ENCODE results near the gene TNFSF9.
A peak's percentile ranks its signal among the peaks of the same experiment; 100 is the strongest.
"Not testable (repeated sequence)": the region's sequence is repeated elsewhere in the genome, so short reads cannot be mapped to it uniquely, and the experiment has no call there.

TNFSF9 gene

GRCh38 chr19:6573350-6573749 lies 42.5 kb downstream of the TNFSF9 start:
- no peak for DNase-seq

- DNase-seq = no peak
These were observed 46.1 kb downstream of the TNFSF9 start for GRCh38 chr19:6576869-6577475.

- DNase-seq = peak in 1 of 2 donors; percentile 1
These were observed 46.8 kb downstream of the TNFSF9 start for GRCh38 chr19:6577476-6578125.

GRCh38 chr19:6579450-6580178 lies 48.8 kb downstream of the TNFSF9 start:
- DNase-seq = no peak

GRCh38 chr19:6580313-6580712 lies 49.5 kb downstream of the TNFSF9 start:
- DNase-seq = no peak

GRCh38 chr19:6582515-6583484 lies 52.0 kb downstream of the TNFSF9 start:
- not testable (repeated sequence) for DNase-seq
